Astrocyte (in vitro differentiated cells and primary cell): ENCODE results near the gene TMEM203.

Experiments used
- CTCF ChIP-seq: IDR thresholded peaks from 2 replicates; pipeline ENCODE4 v1.5.1; 2011; ENCODE audit warnings: low read depth, mild to moderate bottlenecking, inconsistent platforms, low read length, moderate library complexity; ENCODE audit not compliant: insufficient read depth
- EZH2 ChIP-seq: IDR thresholded peaks from 2 replicates; pipeline ENCODE4 v1.6.1; 2012; ENCODE audit warnings: mild to moderate bottlenecking, low read length, inconsistent platforms; ENCODE audit not compliant: insufficient read depth

DNA sequence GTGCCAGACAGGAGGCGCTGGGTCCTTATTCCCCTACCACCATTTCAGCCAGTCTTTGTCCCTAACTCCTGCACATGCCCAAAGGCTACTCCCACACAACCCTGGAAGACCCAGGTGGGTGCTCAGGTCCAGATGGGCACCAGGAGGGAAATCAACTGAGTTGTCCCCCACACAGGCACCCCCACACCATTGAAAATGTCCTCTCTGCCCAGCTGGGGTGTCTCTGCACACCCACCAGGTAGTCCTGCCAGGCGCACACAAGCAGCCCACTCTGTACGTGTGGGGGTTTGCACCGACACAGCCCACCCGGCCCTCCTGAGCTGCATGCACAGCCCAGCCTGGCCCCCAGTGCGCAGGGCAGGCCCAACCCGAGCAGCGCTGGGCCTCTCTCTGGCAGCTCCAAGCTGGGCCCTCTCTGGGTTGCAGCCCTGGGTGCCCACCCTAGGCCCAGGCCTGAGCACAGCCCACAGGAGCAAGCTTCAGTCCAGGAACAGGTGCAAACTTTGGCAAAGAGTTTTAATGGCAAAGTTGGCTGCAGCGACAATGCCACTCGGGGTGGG lies 14.4 kb upstream of the TMEM203 start:
- no peak for TF ChIP-seq CTCF
- no peak for TF ChIP-seq EZH2
